SH-SY5Y (cell line): ENCODE data around the gene PIGBOS1.

ENCODE experiments used
- GATA2 ChIP-seq: IDR thresholded peaks from 2 replicates; pipeline ENCODE4 v1.6.1; 2011; ENCODE audit warnings: mild to moderate bottlenecking, low read depth, low read length
- GATA3 ChIP-seq: IDR thresholded peaks from 2 replicates; pipeline ENCODE4 v1.6.1; 2011; ENCODE audit warnings: low read depth, mild to moderate bottlenecking, low read length, moderate library complexity

DNA sequence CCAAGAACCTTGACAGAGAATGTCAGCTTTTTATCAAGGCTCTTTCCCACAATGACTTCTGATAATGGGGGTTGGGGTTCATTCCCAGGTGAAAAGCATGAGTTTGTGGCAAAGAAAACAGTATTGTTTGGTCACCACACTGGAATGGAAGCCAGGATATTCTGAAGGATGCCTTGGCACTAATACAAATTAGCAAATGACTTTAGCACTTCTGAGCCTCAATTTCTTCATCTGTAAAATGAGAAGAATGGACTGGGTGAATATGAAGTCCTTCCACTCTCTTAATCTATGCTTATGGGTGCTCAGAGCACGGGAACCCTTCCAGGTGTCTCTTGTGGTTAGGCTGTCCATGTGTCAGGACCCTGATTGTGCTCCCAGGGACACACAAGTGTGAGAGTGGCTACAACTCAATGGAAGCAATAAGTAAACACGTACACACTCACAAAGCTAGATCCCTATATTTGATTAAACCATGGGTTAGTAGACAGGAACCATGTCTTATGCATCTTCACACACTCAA lies 50.7 kb downstream of the PIGBOS1 start:
- TF ChIP-seq GATA2 (no peak), GATA3 (no peak)
